Measurements from ENCODE around the gene ATF7.

Gene ATF7

GRCh38 chr12:53617700-53618099 lies 8.5 kb downstream of the ATF7 start (continued):
- no peak for TF ChIP-seq PATZ1 (tag by site-specific recombination; IDR thresholded peaks at IDR 0.05)
- TF ChIP-seq PRDM2 (tag by site-specific recombination; IDR thresholded peaks at IDR 0.05; ENCODE audit: borderline replicate concordance), result no peak

- no peak for TF ChIP-seq ZNF529 (tag by site-specific recombination; IDR thresholded peaks at IDR 0.05; ENCODE audit: insufficient replicate concordance)
- 0 out of 2 replicates have a peak, but pooled peaks have one; percentile 28 for TF ChIP-seq ZBTB44 (tag by site-specific recombination; IDR thresholded peaks at IDR 0.05)
- TF ChIP-seq ZNF449 (tag by site-specific recombination; IDR thresholded peaks at IDR 0.05), result 0 out of 2 replicates have a peak, but pooled peaks have one; percentile 25
- Histone ChIP-seq H3K4me1 (ENCODE audit: control insufficient read depth, insufficient read depth, low read length) (no peaks in the 10 kb centered on the region), H3K27ac (ENCODE audit: extremely low read depth, low read depth, low read length) (no peak overlapping the region), H3K36me3 (ENCODE audit: control insufficient read depth in 2 of 2, insufficient read depth in 1 of 2, low read length in 2 of 2) (no peaks in the 10 kb centered on the region; a peak in 1 of 3 replicates), H3K4me3 (ENCODE audit: low read depth, low read length) (no peak overlapping the region), H3K9me3 (ENCODE audit: control insufficient read depth, insufficient read depth, low read depth, low read length) (no peaks in the 10 kb centered on the region)
- POLR2A ChIA-PET, result no interaction called here
- CTCF ChIA-PET, result interaction anchor here (0.6 to 0.7 kb wide), 3 partner anchors 21 to 518 kb away, joined by 3 to 4 read pairs (median 3); no protein-coding TSS in a partner anchor
These were observed 9.2 kb downstream of the ATF7 start for GRCh38 chr12:53616950-53617349.

GRCh38 chr12:53613821-53614220 lies 12.4 kb downstream of the ATF7 start:
- Histone ChIP-seq H3K27ac (ENCODE audit: extremely low read depth, low read depth, low read length) (no peak overlapping the region), H3K36me3 (ENCODE audit: control insufficient read depth in 2 of 2, insufficient read depth in 1 of 2, low read length in 2 of 2) (no peaks in the 10 kb centered on the region; a peak in 1 of 3 replicates), H3K4me1 (ENCODE audit: control insufficient read depth, insufficient read depth, low read length) (no peaks in the 10 kb centered on the region), H3K4me3 (ENCODE audit: low read depth, low read length) (no peak overlapping the region), H3K9me3 (ENCODE audit: control insufficient read depth, insufficient read depth, low read depth, low read length) (no peaks in the 10 kb centered on the region)
- no peak for TF ChIP-seq ZNF639 (tag by site-specific recombination; IDR thresholded peaks at IDR 0.05)
- TF ChIP-seq PRDM1 (tag by site-specific recombination; IDR thresholded peaks at IDR 0.05), result 0 out of 2 replicates have a peak, but pooled peaks have one; percentile 47
- ChIA-PET POLR2A (interaction anchor here (1.1 kb wide), 1 partner anchor 11 kb away, joined by 3 read pairs; no protein-coding TSS in a partner anchor), CTCF (interaction anchor here (0.6 to 2.3 kb wide), 5 partner anchors 10 to 589 kb away, joined by 3 to 7 read pairs (median 5); partner anchors contain the start of gene ATP5MC2)

Measured in HEK293 (cell line).